Superior temporal gyrus (tissue), 1 donor: ENCODE results near the gene CCDC89.

Source experiments
- DNase-seq: peaks from one replicate; pipeline ENCODE4 v3.0.0-alpha.2; 2016; ENCODE audit errors: extremely low spot score

The CCDC89 gene

GRCh38 chr11:85685820-85686459, at the start of gene CCDC89:
Gene CCDC89 (minus strand): TSS chr11:85686195. CDS start chr11:85686130, 65 bp downstream.
- peak; percentile 85 for DNase-seq

- no peak for DNase-seq
These were observed 47.0 kb upstream of the CCDC89 start for GRCh38 chr11:85732965-85733364.

DNA sequence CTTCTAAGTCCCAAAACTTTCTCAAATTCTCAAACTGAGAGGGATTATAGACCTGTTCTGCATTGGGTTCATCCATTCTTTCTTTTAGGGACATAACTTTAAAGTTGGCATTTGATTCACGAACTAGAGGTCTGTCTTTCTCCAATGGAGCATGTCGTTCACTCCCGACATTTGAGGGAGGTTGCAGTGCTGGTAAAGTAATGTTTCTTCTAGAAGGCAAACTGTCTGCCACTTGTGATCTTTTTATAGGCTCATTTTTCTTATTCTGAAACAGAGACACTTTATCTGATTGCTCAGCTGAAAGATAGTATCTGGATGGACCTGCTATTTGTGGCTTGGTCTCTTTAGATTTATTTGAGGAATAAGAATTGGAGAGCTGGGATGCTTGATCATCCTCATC, 40.4 kb upstream of the CCDC89 start:
- DNase-seq: no peak

DNA sequence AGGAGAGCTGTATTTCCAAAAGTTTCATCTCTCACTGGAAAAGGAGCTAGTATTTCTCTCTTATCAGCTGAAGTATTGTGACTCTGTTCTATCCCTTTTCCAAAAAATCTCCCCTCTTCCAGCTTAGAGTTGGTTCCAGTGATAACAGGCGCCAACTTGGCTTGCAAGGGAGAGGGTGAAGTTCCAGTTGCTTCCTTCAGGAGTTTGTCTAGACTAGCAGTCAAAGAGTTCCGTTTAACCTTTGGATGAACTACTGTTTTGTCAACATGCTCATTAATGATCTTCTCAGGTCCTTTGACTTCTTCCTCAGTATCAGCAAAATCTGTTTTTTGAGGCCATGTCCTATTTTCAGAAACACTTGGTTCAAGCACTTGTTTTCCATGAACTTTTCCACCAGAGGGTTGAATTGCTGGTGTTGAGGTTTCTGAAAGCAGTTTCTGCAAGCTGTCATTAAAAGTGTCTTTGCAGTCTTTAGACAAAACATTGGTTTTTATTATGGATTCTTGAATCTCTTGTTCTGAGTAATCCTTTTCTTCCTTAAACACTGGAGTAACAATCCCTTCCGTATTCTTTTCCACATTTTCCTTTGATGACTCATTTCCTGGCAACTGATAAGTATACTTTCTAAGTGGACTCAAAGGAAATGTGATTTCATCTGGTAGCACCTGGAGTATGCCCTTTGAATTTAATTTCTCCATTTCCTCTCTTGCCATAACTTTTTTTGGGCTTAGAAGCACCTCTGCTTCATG, 39.7 kb upstream of the CCDC89 start:
- DNase-seq: no peak

DNA sequence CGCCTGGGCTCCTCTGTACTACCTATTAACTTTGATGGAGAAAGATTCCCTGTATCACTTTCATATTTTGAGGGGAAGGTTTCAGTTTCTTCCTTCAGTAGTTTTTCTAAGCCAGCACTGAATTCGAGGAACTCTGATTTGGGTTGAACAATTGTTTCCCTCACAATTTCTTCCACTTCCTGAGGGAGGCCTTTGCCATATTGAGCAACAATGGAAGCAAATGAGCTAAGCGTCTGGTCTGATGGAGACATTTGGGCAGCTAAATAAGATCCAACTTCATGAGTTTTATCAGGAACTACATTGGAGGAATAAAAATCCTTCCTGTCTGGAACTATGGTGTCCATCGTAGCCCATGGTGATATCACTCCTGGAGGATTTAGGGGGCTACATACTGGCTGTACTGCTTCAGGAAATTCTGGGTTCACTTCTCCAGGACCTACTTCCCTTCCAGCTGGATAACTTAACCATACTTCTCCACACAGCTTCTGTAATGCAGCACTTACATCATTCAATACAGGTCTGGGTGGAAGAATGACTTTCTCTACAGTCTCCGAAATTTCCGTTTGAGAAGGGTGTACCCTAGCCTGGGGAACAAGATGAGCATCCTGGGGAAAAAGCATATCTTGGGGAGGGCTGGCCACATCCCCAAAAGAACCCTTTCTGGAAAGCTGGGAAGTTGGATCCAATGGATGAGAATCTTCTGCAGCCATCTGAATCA, 38.9 kb upstream of the CCDC89 start:
- no peak for DNase-seq

GRCh38 chr11:85723088-85723487, 37.1 kb upstream of the CCDC89 start:
- DNase-seq: no peak

GRCh38 chr11:85721191-85721590, 35.2 kb upstream of the CCDC89 start:
- no peak for DNase-seq

DNA sequence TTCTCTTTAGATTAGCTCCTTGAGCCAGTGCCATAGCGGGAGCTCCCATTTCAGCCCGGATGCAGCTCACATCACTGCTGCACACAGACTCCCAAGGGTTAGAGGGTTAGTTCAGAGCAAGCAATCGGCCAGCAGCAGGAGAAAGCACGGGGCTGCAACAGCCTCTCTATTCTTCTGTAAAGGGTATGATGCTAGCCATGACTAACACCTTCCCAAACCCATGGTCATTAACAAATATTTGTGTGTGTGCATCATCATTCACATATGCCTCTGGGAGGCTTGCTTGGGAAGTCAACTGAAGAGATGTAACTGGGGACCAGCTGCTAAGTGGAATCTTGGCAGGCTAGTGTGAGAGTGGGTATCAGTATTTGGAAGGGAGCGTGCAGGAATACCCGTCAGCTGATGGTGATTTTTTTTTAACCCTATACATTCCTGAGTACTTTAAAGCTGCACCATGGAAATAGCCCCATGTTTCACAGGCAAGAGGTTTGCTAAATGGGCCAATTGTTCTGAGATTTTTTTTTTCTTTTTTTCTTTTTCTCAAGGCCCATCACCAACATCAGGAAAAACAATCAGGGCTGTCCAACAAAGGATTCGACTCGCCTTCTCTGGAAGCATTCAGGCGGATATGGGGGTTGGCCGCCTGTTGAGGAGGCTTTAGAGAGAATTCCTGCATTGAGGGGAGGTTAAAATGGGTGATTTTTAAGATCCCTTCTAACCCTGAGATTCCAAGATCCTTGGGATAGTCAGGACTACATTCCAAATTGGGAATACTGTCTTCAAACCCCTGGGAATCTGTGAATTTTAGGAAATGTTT, 33.2 kb upstream of the CCDC89 start:
- peak; percentile 84 for DNase-seq

DNA sequence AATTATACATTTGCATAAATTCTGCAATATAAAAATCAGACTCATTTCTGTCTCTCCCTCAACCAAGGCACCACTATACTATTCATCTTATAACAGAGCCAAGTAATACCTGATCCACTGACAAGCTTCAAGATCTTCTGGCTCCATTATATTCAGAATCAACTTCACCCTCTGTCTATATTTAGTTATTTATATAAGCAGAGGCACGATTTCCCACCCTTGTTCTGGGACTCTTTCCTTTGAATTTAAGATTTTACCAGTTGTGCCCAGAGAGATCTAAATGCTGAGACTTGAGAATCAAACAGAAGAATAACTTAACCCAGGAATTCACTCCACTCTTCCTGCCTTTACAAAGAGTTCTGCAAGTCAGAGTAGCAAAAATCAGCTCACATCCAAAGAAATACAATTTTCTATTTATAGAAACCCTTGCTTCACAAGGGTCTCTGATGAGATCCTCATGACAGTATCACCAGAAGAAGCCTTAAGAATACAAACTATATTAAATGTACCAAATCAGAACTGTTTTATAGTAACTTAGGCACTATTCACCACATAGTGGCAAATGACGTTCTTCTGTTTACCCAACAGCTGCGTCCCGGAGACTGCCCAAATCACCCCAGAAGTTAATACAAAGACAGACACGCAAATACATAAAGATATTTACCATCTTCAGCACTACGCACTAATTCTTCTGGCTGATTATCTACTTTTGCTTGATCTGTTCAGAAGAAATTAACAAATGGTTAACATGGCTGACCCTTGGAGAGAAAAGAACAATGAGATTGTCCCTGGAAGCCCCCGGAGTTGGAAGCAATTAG, 32.3 kb upstream of the CCDC89 start:
- peak; percentile 69 for DNase-seq

- DNase-seq: peak; percentile 67
These were observed 31.4 kb upstream of the CCDC89 start for GRCh38 chr11:85717429-85717828.

DNA sequence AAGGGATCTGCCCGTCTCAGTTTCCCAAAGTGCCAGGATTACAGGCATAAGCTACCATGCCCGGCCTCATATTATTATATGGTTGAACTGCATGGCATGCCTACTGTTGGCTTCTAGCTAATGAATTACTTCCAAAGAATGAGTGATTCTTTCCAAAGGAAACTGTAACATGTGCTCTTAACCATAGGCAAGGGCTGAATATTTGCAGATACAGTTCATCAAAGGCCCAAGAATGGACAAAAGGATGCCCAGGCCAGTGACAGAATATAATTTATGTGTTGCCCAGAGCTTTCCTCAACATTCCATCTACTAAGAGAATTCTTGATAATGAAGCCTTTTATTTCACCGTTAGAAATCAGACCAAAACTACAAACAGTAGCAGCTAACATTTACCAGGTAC, 27.0 kb upstream of the CCDC89 start:
- DNase-seq: no peak

DNA sequence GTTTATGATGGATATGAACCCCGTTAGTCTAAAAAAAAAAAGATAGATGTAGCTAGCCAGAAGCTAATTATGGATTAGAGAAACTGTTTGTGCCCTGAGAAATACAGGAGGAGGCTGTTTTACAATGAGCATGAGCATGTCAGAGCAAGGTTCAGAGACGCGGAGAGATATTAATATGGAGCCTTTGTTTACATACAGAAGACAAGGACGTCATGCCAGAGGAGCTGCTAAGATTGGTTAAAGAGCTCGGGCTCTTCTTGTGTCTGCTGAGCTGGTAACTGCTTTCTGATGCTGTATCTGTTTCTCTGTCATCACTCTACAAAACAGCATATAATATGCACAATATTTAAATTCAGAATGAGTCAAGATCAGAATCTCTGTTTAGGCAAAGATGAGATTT, 24.9 kb upstream of the CCDC89 start:
- DNase-seq: peak; percentile 56

- DNase-seq: peak; percentile 32
These were observed 24.1 kb upstream of the CCDC89 start for GRCh38 chr11:85709941-85710702.

- DNase-seq: peak; percentile 43
These were observed 19.8 kb upstream of the CCDC89 start for GRCh38 chr11:85705800-85706199.

DNA sequence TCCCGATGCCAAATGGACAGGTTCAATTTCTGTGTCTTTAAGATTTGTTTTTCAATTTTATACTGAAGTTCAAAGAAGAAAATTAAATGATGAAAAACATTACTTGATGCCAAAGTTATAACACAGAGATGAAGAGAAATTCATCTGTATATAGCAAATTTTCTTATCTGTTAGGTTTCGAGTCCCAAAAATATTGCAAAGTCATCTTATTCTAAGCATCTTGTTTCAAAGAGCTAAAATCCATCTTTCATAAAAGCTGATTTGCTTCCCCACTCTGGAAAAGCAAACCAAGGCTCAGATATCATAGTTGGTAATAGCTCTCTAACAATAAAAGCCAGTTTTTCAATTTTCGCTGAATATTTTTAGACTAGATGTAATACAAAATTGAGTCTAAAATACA, 19.0 kb upstream of the CCDC89 start:
- peak; percentile 24 for DNase-seq

- DNase-seq: no peak
These were observed 14.2 kb upstream of the CCDC89 start for GRCh38 chr11:85699957-85700741.

DNA sequence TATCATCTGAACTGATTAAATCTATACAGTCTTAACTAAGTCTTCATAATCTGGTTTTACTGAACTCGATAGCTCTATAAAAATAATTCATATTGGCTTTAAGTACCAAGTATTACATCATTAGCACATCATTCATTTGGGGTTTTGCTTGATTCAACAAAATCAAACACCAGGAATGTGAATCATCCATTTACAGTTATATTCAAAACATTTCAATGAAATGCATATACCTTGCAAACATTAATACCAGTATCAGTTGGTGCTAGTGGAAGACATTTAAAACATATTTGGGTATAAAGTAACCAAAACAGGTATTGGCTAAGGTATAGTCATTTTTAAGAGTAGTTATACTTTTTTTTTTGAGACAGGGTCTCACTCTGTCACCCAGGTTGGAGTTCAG, 12.2 kb upstream of the CCDC89 start:
- DNase-seq: no peak

DNA sequence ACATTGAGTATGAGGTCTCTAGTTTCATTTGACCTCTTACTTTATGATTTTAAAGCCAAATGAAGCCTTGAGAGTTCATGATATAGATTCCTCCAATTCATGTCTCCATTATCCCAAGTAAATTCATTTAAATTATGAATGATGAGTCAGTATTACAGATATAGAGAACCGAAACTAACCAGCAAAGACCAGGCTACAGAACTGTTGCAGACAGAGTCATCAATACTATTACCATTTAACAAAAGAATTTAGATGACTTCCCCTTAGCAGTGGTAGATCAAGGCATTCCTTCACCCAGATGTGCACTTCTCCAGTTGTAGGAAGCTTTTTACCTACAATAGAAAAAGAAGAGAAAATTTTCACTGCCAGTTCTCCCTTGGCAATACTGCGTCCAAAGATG, 11.8 kb upstream of the CCDC89 start:
- DNase-seq: no peak

GRCh38 chr11:85695546-85695945, 9.6 kb upstream of the CCDC89 start:
- DNase-seq: no peak
